Thoracic aorta (tissue), 2 donors: ENCODE data around the gene DDX47. TPM values are rescaled to one million over a fixed set of nuclear protein-coding genes. Genes with fewer than 3 reads are reported as not detected.

Experiments used
- ATAC-seq: fragments of 150-250 bp; one replicate; pipeline ENCODE4 v1.8.0; 2017; ENCODE audit warnings: low read depth; ENCODE audit not compliant: insufficient number of reproducible peaks, low FRiP score
- DNase-seq: peaks from one replicate; pipeline ENCODE4 v3.0.0-alpha.2; 2020; ENCODE audit warnings: low spot score
- H3K27ac ChIP-seq, 2 donors: fragments of 200-600 bp; sonication (generic); 1 replicate in 1 of 2; 2 replicates in 1 of 2; pipeline ENCODE4 v1.5.1; 2016; ENCODE audit warnings: mild to moderate bottlenecking in 2 of 2, moderate library complexity in 2 of 2
- H3K27me3 ChIP-seq: fragments of 200-600 bp; sonication (generic); replicated peaks from 2 replicates; pipeline ENCODE4 v1.6.0; 2016; ENCODE audit warnings: mild to moderate bottlenecking; ENCODE audit not compliant: insufficient read depth
- H3K36me3 ChIP-seq: fragments of 200-600 bp; sonication (generic); one replicate; pipeline ENCODE4 v1.5.1; 2016
- H3K4me1 ChIP-seq, 2 donors: fragments of 200-600 bp; sonication (generic); 1 replicate in 1 of 2; 2 replicates in 1 of 2; pipeline versions ENCODE4 v1.5.1 to v1.6.0; 2016; ENCODE audit warnings: low read depth in 2 of 2, mild to moderate bottlenecking in 1 of 2; ENCODE audit not compliant: control insufficient read depth in 1 of 2
- H3K4me3 ChIP-seq: fragments of 200-600 bp; sonication (generic); 2 replicates; pipeline ENCODE4 v1.5.1; 2016; ENCODE audit warnings: mild to moderate bottlenecking
- H3K9me3 ChIP-seq: fragments of 200-600 bp; sonication (generic); 2 replicates; pipeline ENCODE4 v1.5.1; 2016
- total RNA-seq, 2 donors: library from RNA; depleted of rRNA; stranded (reverse); fragments of >200 nt; gene quantifications; one replicate each; pipeline versions ENCODE4 v1.1.0 to v1.2.3, GENCODE V29; 2016
- TF ChIP-seq, protein P1 (sequence below): fragments of 200-600 bp; sonication (generic); IDR thresholded peaks from one replicate; pipeline ENCODE4 v1.5.1; 2019; ENCODE audit warnings: antibody characterized with exemption

The DDX47 gene
- total RNA-seq, 2 donors from 2014 or later: 43.5 to 51.1 TPM

DNA sequence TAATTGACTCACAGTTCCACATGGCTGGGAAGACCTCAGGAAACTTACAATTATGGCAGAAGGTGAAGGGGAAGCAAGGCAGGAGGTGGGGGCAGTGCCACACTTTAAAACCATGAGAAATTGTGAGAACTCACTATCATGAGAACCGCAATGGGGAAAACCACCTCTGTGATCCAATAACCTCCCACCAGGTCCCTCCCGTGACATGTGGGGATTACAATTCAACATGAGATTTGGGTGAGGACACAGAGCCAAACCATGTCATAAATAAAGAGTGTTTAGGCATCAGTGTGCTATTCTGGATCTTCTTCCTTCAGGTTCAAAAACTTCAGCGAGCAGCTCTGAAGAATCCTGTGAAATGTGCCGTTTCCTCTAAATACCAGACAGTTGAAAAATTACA is 9.7 kb downstream of the DDX47 start:
- ATAC-seq (no peak), DNase-seq (no peak)
- Histone ChIP-seq H3K27ac (no peak overlapping the region), H3K4me1 (peaks cover 12 to 24% of the 10 kb centered on the region in 2 donors), H3K4me3 (no peak overlapping the region), H3K9me3 (no peaks in the 10 kb centered on the region), H3K27me3 (no peaks in the 10 kb centered on the region), H3K36me3 (peaks cover 53% of the 10 kb centered on the region)
- TF ChIP-seq, protein P1, sequence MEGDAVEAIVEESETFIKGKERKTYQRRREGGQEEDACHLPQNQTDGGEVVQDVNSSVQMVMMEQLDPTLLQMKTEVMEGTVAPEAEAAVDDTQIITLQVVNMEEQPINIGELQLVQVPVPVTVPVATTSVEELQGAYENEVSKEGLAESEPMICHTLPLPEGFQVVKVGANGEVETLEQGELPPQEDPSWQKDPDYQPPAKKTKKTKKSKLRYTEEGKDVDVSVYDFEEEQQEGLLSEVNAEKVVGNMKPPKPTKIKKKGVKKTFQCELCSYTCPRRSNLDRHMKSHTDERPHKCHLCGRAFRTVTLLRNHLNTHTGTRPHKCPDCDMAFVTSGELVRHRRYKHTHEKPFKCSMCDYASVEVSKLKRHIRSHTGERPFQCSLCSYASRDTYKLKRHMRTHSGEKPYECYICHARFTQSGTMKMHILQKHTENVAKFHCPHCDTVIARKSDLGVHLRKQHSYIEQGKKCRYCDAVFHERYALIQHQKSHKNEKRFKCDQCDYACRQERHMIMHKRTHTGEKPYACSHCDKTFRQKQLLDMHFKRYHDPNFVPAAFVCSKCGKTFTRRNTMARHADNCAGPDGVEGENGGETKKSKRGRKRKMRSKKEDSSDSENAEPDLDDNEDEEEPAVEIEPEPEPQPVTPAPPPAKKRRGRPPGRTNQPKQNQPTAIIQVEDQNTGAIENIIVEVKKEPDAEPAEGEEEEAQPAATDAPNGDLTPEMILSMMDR: no peak

DNA sequence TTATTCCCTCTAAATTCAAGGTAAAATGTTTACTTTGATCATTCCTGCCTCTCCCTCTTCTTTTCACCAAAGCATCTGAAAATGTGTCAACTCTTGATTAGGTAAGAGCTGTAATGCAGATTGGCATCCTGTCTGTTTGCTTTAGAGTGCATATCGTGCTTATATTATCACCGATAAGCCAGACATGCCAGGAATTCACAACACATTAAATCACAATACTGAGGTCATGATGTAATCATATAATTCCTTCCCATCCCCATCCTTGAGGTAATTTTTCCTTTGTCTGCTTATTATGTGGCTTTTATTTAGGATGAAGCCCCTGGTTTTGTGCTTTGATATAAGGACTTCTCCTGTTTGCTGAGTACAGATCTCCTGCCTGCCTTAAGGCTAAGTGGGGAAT is 10.2 kb downstream of the DDX47 start:
- Histone ChIP-seq H3K36me3 (peaks cover 57% of the 10 kb centered on the region), H3K27me3 (no peaks in the 10 kb centered on the region), H3K27ac (no peak overlapping the region), H3K4me1 (peaks cover 12 to 24% of the 10 kb centered on the region in 2 donors), H3K4me3 (no peak overlapping the region), H3K9me3 (no peaks in the 10 kb centered on the region)
- ATAC-seq (no peak), DNase-seq (no peak)
- TF ChIP-seq, protein P1: no peak

DNA sequence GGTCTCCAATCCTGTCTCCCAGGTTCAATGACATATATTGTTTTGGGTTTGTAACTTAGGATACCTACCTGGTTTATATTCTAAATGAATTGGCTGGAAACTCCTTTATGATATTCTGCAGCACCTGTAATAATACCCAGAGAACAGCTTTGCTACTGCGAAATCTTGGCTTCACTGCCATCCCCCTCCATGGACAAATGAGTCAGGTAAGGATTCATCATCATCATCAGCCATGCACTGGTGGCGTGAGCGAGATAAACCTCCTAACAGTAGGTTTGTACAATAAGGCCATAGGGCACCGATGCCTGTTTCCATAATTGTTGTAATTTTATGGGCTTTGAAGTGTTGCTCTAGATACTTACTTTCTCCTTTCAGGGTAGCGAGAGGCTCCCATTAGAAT is 10.7 kb downstream of the DDX47 start:
- Histone ChIP-seq H3K9me3 (no peaks in the 10 kb centered on the region), H3K27ac (no peak overlapping the region), H3K27me3 (no peaks in the 10 kb centered on the region), H3K4me3 (no peak overlapping the region), H3K4me1 (peaks cover 10 to 19% of the 10 kb centered on the region in 2 donors), H3K36me3 (peaks cover 61% of the 10 kb centered on the region)
- DNase-seq (no peak), ATAC-seq (no peak)
- TF ChIP-seq, protein P1: no peak

DNA sequence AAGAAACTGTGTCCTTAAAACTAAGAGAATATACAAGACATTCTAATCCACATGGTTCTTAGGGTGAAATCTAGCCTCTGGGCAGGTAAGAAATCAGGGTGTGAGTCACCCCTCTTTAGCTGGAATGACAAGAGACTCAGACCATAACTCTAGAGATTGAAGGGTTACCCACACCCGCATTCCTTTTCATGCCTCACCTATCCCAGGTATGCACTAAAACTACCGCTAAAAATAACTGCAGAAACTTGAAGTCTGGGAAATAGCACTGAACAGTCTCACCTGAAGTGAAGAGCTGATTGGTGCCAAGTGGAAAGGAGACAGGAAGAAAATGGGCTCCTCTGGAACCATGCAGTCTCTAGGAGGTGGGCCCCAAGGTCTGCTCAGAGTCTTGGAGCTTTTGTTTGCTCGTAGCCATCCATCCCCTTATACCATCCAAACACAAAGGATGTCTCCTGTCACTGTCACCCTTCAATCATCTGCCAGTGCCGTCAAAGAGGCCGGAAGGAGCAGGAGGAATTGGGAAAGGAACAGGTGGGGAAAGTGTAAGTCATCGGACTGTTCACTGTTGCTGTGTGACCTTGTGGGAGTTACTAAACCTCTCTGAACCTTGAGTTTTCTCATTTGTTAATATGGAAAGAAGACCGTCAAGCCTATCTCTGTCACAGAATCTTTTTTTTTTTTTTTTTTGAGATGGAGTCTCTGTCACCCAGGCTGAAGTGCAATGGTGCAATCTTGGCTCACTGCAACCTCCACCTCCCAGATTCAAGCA is 22.4 kb downstream of the DDX47 start:
- TF ChIP-seq, protein P1: no peak
- DNase-seq: no peak
- Histone ChIP-seq H3K27ac (no peak overlapping the region), H3K27me3 (no peaks in the 10 kb centered on the region), H3K4me3 (no peak overlapping the region), H3K9me3 (no peaks in the 10 kb centered on the region), H3K4me1 (peaks cover 0 to 26% of the 10 kb centered on the region in 2 donors), H3K36me3 (peaks cover 19% of the 10 kb centered on the region)
- ATAC-seq: no peak

DNA sequence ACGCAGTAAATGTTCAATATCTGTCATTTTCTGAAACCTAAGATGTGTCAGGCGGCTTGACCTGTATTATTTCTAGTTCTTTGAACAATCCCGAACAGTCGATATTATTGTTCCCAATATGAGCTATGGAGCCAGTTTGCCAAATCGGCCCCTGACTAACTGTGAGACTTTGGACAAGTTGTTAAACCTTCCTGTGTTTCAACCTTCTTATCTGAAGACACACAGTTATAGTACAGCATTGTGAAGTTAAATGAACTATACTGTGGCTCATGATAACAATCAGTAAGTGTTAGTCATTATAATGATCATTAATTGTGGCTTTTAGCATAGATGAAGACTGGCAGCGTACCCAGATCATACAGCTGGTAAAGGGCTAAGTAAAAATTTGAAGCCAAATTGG is 23.4 kb downstream of the DDX47 start:
- peaks cover 13% of the 10 kb centered on the region for H3K36me3 ChIP-seq
- ATAC-seq (no peak), DNase-seq (no peak)
- no peak overlapping the region for H3K27ac ChIP-seq
- H3K4me1 ChIP-seq: peaks cover 0 to 26% of the 10 kb centered on the region in 2 donors
- no peak overlapping the region for H3K4me3 ChIP-seq
- H3K9me3 ChIP-seq: no peaks in the 10 kb centered on the region
- TF ChIP-seq, protein P1: no peak
- no peaks in the 10 kb centered on the region for H3K27me3 ChIP-seq
